GM18499 (cell line): ENCODE results near the gene OBP2B.
"Not testable (repeated sequence)": the region's sequence is repeated elsewhere in the genome, so short reads cannot be mapped to it uniquely, and the experiment has no call there.

ENCODE experiments used
- ATAC-seq: cut with Tn5 transposase; IDR thresholded peaks from one replicate; pipeline ENCODE4 v1.9.1; 2021; ENCODE audit warnings: moderate number of reproducible peaks; ENCODE audit not compliant: insufficient read depth, unreplicated experiment

Gene OBP2B

DNA sequence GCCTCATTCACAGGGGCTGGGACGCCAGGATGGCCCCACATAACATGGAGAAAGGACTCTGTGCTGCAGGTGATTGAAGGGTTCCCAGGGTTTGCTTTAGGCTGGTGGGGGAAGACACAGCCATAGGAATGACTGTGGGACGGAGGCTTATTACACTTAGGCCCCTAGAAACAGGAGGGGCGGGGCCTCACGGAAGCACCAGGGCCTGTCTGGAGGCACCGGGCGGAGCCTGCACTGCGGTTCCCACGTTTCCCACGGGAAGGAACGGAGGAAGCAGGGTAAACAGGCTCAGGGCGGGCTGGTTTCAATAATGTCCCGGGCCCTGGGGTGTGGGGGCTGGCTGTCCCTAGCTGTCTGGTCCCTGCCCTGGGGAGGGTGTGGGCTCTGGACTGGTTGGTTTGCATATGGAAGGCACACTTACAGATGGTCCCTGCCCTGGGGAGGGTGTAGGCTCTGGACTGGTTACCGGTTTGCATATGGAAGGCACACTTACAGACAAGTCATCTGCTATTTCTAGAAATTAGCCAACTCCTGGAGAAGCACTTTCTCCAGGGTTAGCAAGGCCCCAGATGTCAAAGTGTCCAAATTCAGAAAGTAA is 14.2 kb upstream of the OBP2B start:
- ATAC-seq, result not testable (repeated sequence)

DNA sequence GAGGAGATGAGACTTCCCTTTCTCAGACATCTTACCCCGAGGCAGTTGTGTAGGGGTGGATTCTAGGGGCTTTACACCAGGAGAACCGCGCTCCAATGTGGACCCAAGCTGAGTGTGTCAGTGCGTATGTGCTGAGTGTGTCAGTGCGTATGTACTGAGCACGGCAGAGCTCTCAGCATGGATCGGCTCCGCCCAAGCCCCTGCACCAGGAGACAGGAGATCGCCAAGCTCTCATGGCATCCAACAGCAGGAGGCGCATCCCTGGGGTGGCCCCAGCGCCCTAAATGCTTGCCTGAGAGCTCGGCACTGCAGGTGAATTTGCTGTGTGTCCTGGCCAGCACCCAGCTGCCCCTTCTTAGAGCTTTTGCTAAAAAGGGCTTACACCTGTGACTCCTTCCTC is 12.9 kb upstream of the OBP2B start:
- not testable (repeated sequence) for ATAC-seq

DNA sequence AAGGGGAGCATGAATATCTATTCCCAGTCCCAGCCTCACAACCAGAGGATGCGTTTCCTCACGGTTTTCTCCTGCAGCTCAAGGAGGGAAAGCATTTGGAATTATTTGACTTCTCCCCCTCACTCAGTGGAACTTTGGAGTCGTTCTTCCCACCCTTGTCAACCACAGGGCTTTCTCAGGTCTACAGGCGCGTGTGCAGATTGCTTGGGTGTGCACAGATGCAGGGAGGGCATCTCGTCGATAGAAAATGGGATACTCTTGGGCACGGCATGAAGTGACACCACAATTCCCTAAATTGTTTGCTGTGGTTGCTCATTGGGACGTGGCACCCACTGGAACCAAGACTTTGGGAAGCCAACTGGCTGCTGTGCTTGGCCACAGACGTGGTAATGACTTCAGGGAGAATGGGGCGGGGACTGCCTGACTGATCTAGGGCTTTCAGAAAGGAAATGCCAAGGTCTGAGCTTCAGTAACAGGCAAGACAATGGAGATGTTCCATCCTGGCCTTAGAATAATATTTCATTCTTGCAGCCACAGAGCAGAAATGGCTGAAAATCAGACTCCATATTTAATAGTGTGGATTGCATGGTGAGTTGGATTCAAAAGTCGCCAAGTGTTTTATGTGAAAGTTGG is 12.2 kb upstream of the OBP2B start:
- ATAC-seq, result no peak

DNA sequence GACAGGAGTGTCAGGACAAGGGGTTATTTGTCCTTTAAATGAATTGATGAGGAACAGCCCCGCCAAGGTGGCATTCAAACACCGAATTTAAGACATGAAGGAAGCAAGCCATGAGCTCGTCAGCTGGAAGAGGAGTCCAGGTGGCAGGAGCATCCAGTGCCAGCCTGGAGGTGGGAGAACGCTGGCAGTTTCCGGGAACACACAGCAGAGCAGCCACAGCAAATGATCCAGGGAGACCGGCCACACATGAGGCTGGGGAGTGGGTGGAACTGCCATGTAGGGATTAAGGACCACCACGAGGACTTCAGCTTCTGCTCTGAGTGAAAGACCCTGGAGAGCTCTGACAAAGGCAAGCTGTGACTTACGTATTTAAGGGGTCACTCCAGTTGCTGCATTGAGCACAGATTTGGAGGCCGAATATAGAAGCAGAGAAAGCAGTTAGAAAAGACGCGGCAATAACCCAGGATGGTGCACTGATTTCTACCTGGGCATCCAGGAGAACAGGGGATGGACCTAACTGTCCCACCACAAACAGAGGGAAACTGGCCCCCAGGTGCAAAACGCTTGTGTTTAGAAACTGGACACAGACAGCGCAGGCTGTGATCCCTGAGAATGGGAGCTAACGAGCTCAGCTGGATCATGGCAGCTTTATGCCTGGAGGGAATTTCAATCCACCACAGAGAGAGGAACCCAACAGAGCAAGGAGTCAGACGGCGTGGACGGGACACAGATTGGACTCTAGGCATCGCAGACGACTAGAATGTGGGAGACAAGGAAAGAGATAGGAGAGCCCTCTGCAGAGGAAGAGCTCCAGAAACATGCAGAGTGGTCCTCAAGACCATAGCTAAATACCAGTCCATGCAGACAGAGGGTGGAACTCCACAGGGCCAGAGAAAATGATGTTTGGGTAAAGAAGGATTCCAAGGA is 9.3 kb upstream of the OBP2B start:
- not testable (repeated sequence) for ATAC-seq

DNA sequence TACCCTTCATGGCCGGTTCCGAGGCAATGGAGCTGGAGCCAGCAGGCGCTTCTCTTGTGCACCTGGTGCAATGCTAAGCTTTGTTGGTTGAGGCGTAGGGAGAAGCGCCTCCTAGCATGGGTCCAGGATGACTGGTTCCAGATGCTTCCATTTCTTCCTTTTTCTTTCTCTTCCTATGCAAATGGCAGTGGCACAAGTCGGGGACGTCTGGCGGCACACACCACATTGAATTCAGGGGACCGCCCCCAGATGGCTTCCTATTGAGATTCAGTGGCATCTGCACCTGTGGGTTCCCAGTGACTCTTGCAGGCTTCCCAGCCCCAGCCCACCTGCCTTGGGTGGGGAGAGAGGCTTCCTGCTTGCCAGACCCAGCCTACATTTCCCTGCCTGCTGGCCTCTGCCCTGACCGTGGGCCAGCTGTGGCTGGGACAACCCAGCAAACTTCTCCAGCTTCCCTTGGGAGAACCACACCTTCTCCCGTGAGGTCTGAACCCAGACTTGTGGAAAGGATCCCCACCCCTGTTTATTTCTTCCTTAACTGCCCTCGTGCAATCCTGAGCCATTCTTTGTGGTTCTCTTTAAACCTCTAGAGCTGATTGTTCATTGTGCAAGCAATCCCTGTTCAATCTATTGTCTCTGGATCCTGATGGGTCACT is 8.4 kb upstream of the OBP2B start:
- ATAC-seq, result not testable (repeated sequence)

DNA sequence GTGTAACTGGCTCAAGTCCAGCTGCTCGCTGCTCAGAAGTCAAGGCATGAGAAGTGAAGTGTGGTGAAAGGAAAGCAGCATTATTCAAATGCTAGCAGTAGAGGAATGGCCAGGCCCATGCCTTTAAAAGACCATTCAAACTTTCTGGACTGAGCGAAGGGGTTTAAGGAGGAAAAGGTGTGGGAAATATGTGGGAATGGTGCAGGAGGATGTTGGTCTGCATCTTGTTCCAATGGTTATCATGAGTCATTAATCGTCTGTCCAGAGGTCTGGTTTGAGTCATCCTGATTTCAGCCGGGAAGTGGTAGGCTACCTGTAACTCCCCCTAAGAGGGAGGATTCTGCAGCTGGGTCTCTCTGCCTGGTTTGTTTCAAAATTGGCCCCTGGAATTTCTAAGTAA is 5.2 kb upstream of the OBP2B start:
- ATAC-seq, result not testable (repeated sequence)

DNA sequence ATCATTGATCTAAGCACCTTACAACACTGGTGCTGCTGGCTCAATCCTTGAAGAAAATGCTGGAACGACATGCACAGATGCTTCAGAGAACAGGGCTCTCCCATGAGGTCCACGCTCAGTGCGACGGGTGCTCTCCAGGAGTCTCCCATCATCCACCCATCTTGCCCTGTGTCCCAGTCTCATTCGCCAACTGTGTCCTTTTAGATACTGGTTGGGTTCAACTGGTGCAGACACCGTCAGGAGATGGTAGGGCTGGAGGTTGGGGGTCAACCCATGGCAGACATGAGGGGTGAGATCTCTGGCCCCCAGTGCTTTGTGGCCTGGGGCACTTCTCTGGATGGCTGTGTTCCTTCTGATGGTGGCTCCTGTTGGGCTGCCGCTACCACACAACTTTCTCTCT is 1.6 kb upstream of the OBP2B start:
- no peak for ATAC-seq

DNA sequence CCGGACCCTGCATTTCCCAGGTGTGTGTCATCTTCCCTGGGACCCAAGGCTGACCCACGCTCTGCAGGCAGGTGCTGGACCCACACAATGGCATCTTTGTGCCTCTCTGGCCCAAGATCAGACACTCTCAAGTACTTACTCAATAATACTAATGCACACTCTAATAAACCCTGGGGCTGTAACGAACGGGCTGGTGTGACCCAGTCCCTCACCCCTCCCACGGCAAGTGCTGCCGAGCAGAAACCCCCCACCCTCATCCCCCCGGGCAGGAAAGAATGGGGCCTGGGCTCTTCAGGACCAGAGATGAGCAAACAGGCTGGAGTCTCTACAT is 1.1 kb upstream of the OBP2B start:
- ATAC-seq, result no peak

DNA sequence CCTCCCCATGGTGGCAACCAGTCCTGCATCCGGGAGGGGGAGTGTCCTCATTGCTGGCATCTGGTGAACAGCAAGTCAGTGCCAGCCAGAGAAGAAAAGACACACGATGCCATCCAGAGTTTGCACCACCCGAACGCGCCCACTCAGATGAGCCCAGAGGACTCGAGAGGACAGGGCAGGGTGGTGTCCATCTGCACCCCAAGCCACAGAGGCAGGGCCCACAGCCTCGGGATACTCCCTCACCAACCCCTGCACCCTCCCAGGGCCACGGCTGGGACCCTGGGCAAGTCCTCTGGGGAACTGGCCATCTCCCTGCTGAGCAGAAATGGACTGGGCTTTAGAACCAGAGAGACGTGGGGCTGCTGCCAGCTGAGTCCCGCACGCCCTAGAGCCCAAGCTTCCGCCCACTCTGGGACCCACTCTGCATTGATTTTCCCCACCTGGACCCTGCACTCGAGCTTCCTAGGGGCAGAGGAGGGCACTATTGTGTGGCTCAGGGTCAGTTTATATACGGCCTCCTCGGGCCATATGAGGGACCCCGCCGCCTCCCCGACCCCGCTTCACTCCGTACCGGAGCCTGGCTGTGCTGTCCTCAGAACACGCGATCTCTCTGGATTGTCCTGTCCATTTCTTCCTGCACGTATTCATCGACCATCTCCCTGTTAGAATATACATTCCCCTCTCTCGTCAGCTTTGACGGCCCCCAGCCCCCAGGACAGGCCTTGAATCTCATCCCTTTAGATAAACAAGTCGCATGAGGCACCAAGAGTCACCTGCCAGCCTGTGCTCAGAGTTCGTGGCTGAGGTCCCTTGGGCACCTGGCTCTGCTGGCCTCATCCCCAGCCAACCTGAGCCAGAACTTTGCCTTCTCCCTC is 514 bp upstream of the OBP2B start:
- not testable (repeated sequence) for ATAC-seq

DNA sequence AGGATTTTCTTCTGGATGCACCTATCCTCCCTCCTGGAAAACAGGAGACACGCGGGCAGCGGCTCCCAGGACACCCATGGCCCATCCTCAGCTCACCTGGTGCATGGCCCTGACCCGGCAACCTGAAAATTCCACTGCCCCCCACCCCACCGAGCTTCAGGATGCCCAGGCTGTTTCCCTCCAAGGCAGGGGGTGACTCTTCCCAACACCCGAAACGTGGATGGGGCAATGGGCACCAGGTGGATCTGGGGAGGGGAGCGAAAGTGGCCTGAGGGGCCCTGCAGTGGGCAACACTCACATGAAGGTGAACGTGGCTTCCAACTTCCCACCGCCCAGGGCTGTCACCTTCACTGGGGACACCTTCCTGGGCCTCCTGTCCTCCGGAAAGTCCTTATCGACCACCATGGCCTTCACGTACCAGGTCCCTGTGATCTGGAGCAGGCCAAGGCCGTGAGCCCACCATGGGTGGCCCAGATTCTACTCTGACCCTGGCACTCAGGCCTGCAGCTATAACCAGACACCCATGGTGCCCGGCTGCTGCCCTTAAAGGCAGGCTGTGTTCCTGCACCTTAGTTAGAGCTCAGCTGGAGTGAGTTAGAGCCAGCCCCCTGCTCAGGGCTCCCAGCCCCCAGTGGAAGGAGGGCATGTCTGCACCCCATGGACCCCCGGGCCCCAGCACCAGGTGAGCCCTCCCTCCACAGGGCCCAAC is 725 bp downstream of the OBP2B start:
- ATAC-seq, result not testable (repeated sequence)

DNA sequence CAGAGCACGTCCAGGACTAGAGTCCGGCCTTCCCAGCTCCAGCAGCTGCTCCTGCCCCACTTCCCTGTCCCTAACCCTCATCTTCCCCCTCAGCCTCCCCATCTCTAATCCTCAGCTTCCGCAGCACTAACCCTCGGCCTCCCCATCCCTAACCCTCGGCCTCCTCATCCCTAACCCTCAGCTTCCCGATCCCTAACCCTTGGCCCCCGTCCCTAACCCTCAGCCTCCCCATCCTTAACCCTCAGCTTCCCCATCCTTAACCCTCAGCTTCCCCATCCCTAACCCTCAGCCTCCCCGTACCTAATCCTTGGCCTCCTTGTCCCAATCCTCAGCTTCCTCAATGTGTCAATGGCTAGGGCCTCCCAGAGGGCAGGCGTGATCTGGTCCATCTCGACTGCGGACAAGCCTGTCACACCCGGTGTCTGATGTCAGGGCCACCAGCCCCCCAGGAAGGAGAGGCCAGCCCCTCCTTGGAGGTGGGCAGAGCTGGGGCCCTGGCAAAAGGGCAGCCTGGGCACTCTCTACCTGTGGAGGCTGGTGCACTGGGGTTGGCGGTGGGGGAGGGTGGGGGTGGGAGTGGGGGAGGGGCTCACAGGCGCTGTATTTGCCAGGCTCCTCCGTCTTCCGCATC is 1.4 kb downstream of the OBP2B start:
- no peak for ATAC-seq

DNA sequence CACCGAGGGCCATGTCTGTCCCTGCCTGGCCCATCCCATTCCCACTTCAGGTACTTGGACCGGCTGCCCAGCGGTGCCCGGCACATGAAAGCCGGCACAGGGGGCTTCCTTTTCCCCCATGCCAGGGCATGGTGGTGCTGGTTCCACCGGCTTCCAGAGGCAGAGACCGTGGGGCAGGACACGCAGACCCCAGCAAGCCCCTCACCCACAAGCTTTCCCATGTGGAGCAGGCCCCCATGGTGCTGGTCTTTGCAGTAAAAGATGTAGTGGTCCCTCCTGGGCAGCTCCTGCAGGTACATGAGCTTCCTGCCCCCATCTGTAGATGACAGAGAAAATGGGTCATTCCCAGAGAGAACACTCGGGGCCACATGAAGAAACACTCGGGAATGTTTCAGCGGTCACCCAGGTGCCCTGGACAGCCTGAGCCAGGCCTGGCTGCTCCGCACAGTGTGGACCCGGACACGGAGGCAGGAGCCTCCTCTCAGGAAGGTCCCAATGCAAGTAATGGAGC is 2.0 kb downstream of the OBP2B start:
- ATAC-seq, result no peak

DNA sequence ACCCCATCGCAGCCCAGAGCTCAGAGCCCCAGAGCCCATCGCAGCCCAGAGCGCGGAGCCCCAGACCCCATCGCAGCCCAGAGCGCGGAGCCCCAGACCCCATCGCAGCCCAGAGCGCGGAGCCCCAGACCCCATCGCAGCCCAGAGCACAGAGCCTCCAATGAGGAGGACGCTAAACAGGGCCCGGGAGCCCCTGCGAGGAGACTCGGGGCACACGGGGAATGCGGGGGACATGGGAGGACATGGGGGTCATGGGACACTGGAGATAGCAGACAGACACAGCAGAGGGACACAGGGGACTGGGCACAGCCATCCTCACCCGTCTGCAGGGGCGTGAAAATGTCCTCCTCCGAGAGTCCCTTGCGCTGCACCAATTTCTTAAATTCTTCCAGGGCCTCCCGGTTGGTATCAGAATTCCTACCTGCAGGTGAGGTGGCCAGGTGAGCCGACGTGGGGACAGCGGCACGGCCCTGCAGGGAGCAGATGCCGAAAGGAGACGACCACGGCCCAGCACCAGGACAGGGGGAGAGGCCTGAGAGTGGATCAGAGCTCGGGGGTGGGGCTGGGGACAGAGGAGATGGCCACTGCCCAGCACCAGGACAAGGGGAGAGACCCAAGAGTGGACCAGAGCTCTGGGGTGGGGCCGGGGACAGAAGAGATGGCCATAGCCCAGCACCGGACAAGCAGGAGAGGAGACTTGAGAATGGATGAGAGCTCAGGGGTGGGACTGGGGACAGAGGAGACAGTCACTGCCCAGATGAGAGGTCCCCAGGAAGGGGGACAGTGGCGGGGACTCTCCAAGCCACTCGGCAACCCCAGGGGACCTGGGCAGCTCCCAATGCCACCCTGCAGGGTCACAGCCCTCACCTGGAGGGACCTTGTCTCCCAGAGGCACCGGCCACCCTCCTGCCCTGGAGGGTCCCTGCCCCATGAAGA is 2.8 kb downstream of the OBP2B start:
- ATAC-seq, result no peak

DNA sequence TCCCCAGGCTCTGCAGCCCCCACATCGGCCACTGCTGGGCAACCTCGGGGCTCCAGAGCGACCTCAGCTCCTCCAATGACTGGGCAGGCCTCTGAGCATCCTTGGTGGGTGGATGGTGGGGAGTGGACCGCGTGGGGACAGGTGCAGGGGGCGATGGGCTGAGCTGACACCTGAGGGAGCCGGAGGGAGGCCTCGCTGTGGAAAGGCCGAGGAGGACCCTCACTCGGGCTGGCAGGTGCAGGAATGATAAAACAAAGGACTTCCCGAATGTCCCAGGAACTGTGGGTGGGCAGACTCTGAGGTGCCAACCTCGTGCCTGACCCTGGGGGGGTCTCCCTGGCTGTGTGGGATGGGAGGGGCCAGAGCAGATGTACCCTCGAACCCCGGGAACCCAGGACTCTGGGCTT is 3.6 kb downstream of the OBP2B start:
- ATAC-seq, result not testable (repeated sequence)

DNA sequence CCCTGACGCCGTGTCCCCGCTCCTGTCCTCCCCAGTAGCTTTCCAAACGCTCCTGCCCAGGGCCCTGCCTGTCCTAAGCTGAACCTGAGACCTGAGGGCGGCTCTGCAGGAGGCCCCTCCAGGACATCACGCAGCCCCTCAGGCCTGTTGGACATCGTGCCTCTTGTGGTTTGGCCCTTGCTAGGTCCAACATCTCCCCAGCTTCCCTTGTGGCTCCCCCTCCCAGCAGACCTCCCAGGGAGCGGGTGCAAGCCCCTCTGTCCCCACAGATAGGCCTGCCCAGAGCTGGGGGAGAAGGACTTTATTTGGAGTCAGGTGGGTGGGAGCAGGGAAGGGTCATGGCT is 4.1 kb downstream of the OBP2B start:
- no peak for ATAC-seq

DNA sequence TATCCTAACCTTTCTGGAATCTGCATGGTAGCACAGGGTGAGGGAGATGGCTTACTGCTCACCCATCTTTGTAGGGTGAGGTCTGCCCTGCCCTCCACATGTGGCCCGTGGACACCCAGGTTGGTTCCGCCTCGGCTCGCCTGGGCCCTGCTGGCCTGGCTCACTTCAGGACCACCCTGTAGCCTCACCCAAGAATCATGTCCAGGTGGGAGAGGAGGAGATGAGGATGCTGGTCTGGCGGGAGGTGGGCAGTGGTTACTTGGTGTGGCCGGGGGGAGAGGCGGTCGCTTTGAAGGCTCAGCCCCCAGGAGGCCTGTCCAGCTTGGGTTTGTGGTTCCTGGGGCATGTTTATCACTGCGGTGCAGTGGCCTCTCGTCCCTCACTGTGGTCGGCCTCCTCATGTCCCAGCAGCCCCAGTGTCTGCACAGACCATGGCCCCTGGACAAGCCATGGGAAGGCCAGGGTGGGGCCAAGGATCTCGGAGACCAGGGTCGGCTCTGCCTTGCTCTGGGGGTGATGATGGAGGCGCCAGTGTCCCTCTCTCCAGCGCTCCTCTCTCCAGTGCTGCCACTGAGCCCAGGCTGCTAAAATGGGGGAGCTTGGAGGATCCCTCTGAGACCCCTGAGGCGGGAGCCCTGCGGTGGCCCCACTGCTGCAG is 4.6 kb downstream of the OBP2B start:
- ATAC-seq, result no peak

DNA sequence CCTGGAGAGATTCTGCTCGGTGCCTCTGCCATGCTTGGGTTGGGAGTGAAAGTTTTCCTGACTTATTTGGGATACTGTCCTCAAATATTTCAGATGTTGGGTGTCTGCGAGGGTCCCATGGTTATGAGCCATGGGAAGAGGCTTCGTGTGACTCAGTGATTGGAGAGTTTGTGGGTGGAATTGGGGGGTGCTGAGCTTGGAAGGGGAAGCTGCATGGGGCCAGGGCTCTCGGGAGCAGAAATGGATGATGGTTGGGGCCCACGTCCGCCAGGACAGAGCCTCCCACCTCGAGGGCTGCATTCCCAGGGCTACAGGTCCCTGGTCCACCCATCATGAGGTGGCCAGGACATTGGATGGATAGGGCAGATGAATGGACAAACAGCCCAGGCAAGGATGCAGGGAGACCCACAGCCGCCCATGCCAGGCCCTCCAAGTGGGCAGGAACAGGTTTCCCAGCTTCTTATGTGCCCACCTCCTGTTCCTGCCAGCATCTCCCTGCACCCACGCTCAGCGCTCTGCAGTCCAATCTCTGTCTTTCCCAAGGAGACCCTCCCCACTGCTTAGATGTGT is 5.5 kb downstream of the OBP2B start:
- no peak for ATAC-seq
